ENCODE results near the gene TMEM235.

Gene TMEM235

DNA sequence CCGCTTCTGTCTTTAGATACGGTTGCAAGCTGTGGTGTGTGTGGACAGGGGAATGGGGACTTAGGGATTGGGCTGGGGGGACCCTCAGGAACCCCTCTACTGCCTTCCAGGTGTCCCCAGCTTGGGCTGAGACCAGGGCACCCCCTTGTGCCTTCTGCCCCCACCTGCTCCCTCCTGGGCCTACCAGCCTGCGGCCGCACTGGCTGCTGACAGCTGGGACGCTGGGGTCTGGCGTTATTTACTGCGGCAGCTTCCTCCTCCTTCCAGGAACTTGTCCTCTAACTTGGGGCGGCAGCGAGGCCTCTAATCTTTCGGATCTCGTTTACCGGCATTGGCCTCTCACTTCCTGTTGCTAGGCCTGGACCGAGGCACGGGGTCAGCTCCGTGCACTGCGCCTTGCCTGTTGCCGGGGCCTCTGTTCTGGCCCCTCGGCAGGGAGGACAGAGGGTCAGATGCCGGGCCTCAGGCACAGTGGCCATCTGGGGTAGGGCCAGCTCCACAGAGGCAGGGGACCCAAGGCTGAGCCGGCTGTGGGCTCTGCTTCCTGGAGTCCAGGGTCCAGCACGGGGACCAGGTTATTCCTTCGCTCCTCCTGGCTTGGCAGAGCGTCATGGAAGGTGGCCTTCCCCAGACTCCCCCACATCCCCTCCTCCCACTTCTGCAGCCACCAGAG, 31.8 kb downstream of the TMEM235 start:
- no peak overlapping the region for H3K4me3 ChIP-seq (ENCODE audit: control insufficient read depth, low read depth, low read length)
- DNase-seq (ENCODE audit: low read depth), result no peak
- TF ChIP-seq, protein P1, sequence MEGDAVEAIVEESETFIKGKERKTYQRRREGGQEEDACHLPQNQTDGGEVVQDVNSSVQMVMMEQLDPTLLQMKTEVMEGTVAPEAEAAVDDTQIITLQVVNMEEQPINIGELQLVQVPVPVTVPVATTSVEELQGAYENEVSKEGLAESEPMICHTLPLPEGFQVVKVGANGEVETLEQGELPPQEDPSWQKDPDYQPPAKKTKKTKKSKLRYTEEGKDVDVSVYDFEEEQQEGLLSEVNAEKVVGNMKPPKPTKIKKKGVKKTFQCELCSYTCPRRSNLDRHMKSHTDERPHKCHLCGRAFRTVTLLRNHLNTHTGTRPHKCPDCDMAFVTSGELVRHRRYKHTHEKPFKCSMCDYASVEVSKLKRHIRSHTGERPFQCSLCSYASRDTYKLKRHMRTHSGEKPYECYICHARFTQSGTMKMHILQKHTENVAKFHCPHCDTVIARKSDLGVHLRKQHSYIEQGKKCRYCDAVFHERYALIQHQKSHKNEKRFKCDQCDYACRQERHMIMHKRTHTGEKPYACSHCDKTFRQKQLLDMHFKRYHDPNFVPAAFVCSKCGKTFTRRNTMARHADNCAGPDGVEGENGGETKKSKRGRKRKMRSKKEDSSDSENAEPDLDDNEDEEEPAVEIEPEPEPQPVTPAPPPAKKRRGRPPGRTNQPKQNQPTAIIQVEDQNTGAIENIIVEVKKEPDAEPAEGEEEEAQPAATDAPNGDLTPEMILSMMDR (conservative IDR thresholded peaks at IDR 0.05; ENCODE audit: control insufficient read depth, insufficient read depth, low read depth, low read length), result no peak

DNA sequence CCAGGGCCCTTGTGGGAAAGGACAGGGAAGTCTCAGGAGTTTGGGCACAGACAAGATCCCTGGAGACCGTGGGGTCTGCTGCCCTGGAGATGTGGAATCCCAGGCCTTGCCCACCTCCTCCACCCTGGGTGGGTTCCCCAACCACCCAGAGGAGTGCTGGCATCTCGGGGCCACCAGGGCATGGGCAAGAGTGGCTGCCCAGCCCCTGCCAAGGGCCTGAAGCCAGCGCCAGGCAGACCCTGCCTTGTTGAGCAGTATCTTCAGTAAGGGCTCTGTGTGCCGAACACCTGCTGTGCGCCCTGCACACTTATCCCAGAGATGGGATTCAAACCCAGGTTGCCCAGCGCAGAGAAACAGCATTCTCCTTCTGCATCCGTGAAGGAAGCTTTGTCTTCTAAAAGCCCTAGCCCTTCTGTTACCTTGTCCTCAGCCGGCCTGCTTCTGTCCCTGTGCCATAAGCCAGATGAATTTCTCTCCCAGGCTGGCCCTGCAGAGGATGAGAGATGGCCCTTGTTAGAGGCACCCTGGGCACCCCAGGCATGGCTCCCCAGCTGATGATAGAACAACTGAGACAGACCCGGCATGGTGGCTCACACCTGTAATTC, 32.4 kb downstream of the TMEM235 start:
- TF ChIP-seq, protein P1 (conservative IDR thresholded peaks at IDR 0.05; ENCODE audit: control insufficient read depth, insufficient read depth, low read depth, low read length), result no peak
- no peak overlapping the region for H3K4me3 ChIP-seq (ENCODE audit: control insufficient read depth, low read depth, low read length)
- DNase-seq (ENCODE audit: low read depth), result no peak

DNA sequence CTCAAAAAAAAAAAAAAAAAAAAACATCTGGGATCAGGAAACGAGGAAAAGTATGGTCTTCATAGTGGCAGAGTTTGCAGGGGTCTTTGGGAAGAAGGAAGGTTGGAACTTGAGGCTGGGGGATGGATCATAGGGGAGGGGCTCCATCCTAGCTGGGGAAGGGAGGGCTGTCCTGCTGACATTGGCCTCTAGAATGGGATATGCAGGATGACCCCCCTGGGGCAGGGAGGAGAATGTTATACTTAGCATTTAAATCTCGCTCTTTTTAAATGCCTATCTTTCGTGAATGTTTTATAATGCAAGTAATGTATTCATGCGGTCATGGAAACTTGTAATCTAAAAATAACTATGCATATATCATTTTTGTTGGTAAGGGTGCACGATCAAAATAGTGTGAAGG, 33.2 kb downstream of the TMEM235 start:
- TF ChIP-seq, protein P1 (conservative IDR thresholded peaks at IDR 0.05; ENCODE audit: control insufficient read depth, insufficient read depth, low read depth, low read length), result no peak
- H3K4me3 ChIP-seq (ENCODE audit: control insufficient read depth, low read depth, low read length), result no peak overlapping the region
- DNase-seq (ENCODE audit: low read depth), result no peak

DNA sequence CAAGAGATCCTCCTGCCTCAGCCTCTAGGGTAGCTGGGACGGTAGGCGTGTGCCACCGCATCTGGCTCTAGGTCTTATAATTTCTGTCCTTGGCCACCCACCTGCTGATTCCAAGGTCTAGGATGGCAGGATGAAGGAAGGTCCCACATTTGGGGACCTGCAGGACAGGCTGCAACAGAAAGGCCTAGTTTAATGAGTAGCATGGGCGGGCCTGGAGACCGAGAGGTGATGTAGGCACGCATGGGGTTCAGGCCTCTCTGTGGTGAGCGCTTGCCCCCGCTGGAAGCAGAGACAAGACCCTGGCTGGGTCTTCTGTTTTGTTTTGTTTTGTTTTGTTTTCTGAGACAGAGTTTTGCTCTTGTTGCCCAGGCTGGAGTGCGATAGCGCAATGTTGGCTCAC, 33.7 kb downstream of the TMEM235 start:
- TF ChIP-seq, protein P1 (conservative IDR thresholded peaks at IDR 0.05; ENCODE audit: control insufficient read depth, insufficient read depth, low read depth, low read length), result no peak
- no peak for DNase-seq (ENCODE audit: low read depth)
- H3K4me3 ChIP-seq (ENCODE audit: control insufficient read depth, low read depth, low read length), result no peak overlapping the region

DNA sequence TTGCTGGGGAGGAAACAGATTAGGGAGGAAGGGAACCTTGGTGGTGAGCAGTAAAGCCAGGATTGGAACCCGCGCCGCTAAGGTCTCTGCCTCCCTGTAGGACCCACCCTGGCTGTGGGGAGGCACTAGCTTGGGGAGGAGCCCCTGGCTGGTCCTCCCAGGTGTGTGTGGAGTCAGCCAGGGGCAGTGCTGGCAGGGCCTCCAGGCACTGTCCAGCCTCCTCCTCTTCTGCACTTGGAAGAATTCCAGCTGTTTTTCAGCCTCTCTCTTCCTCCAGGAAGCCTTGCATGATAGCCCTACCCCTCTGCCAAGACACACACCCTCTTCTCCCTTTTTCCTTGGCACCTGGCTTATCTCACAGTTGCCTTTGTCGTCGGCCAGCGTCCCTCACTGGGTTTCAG, 34.8 kb downstream of the TMEM235 start:
- H3K4me3 ChIP-seq (ENCODE audit: control insufficient read depth, low read depth, low read length), result no peak overlapping the region
- TF ChIP-seq, protein P1 (conservative IDR thresholded peaks at IDR 0.05; ENCODE audit: control insufficient read depth, insufficient read depth, low read depth, low read length), result no peak
- no peak for DNase-seq (ENCODE audit: low read depth)

DNA sequence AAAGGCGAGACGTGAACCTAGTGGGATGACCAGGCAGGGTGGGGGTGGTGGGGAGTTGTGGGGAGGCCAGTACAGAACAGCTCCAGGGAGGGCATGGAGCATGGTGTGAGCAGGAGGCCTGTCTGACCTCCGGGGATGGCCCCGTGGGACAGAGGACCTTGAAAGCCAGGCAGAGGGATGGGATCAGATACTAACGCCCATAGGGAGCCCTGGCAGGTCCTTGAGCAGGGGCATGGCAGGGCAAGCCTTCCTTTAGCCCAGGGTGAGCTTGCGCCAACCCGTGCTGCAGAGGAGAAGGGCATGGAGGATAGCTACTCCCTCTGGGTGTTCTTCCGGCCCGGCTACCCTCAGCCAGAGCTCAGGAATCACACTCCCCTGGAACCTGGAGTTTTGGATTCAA, 35.3 kb downstream of the TMEM235 start:
- no peak for DNase-seq (ENCODE audit: low read depth)
- no peak overlapping the region for H3K4me3 ChIP-seq (ENCODE audit: control insufficient read depth, low read depth, low read length)
- TF ChIP-seq, protein P1 (conservative IDR thresholded peaks at IDR 0.05; ENCODE audit: control insufficient read depth, insufficient read depth, low read depth, low read length), result no peak
